ENCODE results near the gene ZBTB48.

Gene ZBTB48

GRCh38 chr1:6614019-6614928, 34.5 kb downstream of the ZBTB48 start:
- no peak for DNase-seq

- no peak for DNase-seq
Observed at GRCh38 chr1:6614929-6615785, 35.4 kb downstream of the ZBTB48 start.

DNA sequence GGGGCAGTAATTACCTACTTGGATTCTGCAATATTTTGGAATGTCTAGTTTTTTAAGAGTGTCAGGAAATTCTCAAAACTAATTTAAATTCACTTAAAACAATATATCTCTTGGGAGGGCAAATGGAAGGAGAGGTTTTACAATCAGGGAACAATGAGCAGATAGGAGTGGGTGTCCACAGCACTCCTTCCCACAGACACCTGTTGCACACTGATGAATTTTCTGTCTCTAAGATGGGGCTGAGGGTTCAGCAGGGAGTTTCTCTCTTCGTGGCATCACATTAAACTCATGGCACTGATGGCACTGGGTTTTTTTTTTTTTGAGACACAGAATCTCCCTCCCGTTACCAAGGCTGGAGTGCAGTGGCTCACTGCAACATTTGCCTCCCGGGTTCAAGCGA, 39.3 kb downstream of the ZBTB48 start:
- no peak for DNase-seq

DNA sequence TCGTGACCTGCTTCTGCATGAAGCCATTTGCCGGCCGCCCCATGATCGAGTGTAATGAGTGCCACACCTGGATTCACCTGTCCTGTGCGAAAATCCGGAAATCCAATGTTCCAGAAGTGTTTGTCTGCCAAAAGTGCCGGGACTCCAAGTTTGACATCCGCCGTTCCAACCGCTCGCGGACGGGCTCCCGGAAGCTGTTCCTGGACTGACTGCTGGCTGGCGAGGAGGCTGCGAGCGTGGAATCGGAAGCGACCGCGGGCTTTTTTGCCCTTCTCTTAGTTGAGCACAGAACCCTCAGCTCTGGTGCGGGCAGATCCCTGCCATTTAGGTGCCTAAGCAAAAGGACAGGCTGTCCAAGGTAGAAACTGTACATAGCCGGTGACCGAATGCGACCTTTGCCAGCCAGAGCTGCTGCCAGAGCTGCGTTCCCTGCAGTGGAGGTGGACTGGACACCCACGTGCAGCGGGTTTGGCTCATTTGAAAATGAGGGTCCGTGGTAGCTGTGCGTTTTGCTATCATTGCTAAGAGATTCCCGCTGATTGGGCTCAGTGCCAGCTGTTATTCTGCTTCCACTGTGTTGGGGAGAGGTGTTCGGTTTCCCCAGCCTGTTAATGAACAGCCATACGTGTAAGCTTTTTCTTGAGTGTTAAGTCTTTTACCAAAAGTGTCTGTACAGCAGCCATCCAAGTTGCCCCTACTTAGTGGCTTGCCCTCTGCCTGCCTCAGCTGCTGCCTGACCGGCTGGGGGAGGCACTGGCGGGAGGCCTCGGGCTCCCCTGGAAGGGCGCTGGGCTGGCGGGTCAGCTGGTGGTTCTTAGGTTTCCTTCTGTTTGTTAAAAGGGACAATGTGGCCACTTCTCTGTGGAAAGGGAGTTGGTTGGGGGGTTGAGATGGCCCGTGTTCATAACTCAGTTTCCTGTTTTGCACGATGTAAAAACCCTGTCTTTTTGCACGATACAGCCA, 41.9 kb downstream of the ZBTB48 start:
- DNase-seq: no peak

GRCh38 chr1:6622396-6623152, 42.8 kb downstream of the ZBTB48 start:
- DNase-seq: no peak

- no peak for DNase-seq
Observed at GRCh38 chr1:6623269-6623965, 43.6 kb downstream of the ZBTB48 start.

DNA sequence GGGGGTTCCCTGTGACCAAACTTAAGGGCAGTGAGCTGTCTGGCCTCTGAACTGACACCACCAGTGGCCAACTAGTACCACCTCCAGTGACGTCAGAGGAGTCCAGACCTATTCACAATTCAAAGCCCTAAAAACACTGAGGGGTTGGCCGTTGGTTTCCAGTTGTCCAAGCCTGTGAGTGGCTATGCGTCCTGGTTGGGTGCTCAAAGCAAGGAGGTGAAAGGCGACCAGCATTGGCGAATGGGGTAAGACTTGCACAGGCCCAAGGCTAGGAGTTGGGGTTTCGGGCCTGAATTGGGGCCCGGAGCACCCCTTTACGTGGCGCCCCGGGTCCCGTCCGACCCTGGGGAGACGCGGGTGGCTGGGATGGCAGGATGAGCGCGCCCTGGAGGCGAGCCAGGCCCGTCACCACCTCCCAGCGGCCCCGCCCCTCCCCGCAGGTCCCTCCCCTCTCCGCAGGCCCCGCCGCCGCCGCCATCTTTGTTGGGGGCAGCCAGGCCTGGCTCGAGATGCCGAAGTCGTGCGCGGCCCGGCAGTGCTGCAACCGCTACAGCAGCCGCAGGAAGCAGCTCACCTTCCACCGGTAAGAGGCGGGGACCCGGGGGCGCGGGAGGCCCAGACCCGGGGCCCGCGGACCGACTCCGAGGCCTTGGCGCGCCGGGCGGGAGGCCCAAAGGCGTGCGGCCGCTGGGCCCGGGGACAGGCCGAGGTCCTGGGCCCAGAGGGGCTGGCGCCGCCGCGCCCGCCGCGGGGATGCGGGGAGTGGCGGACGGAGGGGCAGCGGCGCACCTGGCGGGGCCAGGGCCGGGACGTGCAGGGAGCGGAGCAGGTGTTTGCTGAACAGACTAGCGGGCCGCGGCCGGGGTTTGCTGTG, 45.2 kb downstream of the ZBTB48 start, which contains the start of gene THAP3:
Gene THAP3 (plus strand): TSS at position 159 of the 874 bp plus-strand sequence. CDS start 351 bp downstream, at position 510.
- peak; percentile 83 for DNase-seq

DNA sequence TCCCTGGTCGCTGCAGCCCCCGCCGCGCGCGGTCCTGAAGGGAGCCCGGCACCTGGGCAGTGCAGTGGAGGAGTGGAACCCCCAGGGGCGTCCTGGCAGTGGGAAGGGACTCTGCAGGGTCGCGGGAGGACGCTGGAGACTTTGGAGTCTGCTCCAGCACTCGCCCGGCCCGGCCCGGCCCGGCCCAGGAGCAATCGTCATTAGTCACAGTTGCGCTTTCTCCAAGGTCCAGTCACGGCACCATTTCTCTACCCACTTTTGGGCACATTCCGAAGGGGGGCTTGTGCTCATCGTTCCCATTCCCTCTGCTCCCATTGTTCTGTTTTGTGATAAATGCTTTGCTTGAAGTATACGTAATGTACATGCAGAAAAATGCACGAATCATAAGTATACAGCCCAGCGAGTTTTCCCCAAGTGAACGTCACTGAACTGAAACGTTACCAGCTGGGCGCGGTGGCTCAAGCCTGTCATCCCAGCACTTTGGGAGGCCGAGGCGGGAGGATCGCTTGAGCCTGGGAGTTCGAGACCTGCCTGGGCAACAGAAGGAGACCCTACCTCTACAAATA, 45.9 kb downstream of the ZBTB48 start:
- peak; percentile 40 for DNase-seq

DNA sequence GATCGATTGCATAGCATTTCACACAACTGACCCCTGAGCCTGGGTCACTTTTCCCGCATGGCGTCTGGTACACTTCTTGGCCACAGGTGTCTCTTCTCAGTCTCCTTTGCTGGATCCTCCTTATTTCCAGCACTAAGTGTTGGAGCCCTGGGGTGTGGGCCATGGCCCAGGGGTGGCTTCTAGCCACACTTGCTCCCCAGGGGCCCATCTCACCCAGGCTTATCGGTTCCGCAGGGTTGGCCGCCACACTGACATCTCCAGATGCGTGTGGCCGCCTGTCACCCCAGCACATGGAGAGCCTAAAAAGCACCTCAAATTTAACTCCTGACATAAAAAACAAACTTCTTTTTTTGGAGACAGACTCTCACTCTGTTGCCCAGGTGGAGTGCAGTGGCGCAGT, 47.2 kb downstream of the ZBTB48 start:
- DNase-seq: no peak

DNA sequence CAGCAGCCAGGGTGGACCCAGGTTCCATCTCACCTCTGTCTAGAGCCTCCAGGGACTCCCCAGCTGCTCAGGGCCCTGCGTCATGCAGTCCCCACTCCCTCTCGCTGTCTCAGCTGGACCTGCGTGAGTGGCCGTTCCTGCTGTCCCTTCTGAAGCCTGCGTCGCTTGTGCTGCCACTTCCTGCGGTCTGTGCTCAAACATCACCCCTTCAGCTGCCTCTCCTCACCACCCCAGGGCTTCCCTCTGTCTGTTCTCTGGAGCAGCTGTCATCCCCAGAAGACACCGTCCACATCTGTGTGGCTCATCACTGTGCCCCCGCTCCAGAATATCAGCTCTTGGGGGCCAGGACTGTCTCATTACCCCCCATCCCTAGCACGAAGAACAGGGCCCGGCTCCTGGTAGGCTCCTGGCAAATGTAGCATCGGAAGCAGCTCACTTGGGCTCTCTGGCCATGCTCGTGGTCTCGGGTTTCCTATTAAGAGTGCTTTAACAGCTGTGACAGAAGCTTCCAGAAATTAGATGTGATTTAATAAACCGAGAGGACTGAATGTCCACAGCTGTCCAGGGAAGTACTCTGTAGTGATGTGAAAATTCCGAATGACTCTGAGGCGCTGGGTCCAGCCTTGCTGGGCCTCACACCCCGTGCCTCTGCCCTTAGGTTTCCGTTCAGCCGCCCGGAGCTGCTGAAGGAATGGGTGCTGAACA, 48.2 kb downstream of the ZBTB48 start:
- DNase-seq: no peak

DNA sequence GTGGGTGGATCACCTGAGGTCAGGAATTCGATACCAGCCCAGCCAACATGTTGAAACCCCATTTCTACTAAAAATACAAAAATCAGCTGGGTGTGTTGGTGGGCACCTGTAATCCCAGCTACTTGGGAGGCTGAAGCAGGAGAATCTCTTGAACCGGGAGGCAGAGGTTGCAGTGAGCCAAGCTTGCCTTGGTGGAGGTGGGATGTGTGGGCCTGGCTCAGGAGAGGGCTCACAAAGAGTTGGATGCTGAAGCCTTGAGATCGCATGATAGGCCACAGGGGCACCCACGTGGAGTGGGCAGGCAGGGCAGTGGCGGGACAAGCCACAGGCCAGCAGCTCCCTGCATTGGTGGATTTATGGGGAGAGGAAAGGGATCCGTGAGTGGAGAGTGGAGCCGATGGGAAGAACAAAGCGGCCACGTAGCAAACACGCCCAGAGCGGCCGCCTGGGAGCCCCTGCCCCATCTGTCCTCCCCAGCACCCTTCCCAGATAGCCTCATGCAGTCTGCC, 49.2 kb downstream of the ZBTB48 start:
- no peak for DNase-seq

DNA sequence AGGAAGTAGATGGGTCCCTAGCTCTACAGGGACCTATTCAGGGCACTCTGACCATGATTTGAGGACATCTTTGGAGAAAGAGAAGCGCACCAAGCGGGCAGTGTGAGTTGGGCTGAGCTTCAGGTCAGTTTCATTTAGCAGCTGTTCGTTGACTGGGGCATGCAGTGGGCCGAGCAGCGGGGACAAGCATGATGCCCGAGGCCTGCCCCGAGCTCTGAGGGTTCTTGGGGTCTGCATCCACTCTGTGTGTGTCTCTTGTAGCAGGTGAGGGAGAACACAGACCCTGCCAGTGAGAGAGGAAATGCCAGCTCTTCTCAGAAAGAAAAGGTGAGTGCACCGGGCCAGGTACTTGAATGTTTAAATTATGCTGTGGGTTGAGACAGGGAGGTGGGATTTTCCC, 50.2 kb downstream of the ZBTB48 start:
- DNase-seq: no peak

DNA sequence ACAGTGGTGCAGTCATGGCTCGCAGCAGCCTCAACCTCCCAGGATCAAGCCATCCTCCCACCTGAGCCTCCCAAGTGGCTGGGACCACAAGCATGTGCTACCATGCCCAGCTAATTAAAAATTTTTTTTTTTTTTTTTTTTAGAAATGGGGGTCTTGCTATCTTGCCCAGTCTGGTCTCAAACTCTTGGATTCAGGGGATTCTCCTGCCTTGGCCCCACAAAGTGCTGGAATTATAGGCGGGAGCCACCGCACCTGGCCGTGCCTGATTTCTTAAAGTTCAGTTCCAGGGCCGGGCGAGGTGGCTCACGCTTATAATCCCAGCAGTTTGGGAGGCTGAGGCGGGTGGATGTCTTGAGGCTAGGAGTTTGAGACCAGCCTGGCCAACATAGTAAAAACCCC, 51.3 kb downstream of the ZBTB48 start:
- no peak for DNase-seq

DNA sequence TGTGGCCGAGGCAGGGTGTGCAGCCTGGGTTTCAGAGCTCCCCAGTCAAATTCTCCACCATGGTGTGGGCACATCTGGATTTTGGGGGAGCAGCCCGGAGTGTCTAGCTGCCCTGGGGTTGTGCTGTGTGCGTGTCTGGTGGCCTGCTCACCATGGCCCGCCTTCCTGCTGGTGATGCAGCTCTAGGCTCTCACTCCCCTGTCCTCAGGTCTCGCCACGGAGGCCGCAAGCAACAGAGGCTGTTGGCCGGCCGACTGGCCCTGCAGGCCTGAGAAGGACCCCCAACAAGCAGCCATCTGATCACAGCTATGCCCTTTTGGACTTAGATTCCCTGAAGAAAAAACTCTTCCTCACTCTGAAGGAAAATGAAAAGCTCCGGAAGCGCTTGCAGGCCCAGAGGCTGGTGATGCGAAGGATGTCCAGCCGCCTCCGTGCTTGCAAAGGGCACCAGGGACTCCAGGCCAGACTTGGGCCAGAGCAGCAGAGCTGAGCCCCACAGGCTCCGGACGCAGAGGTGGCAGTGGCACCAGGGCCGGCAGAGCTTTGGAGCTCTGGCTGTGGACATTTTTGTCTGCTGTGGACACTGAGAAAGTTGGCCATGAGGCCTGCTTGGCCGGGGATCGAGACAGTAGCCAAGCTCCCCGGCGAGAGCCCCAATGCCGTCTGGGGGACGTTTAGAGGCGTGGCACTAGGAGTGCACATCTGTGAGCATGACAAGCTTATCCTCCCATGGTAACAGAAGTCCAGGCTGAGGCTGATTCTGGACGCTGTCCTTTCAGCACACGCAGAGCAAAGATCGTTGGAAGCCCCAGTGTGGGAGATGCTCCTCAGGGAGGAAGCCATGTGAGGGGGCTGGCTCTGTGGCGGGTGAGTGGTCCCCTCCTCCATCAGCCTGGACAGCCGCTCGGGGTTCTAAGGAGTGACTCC, 53.1 kb downstream of the ZBTB48 start:
- no peak for DNase-seq

GRCh38 chr1:6634371-6635052, 54.7 kb downstream of the ZBTB48 start:
- peak; percentile 17 for DNase-seq

DNA sequence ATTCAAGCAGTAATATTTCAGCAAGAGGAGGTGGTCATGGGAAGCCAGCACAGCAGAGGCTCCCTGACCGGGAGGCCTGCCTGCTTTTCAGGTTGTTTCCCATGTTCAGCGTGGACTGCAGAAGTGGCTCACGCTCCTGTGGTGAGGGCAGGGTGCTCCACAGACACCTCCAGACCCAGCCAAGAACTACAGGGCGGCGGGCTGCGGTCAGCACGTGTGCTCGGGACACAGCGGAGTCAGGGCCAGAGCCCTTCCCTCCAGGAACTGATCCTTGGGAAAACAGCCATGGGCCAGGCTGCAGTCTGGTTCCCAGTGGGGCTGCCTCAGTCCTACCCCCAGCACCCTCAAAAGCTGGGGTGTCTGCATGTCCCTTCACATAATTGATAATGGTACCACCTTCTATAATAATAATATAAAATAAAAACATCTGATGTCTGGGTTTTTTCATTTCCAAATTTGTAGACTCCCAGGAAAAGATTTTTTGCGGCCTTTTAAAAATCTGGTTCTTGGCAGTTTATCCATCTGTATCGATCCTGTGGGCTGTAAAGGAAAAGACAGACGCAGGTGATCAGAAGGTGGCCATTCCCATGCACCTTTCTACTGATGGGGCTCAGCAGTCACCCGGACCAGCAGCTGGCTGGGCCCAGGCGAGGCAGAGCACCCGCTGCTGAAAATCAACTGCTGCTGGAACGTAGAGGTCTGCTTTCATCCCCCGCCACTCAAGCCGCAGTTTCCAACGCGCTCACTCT, 55.5 kb downstream of the ZBTB48 start:
- DNase-seq: no peak

All from inflammatory macrophage treated with lipopolysaccharide for 4 hours (primary cell).